HG03558 (cell line): ENCODE results near the gene SUPT3H.

Experiments used
- ATAC-seq: cut with Tn5 transposase; IDR thresholded peaks from one replicate; pipeline ENCODE4 v1.9.1; 2021; ENCODE audit warnings: moderate number of reproducible peaks; ENCODE audit not compliant: unreplicated experiment; ENCODE audit errors: extremely low read depth

The SUPT3H gene

DNA sequence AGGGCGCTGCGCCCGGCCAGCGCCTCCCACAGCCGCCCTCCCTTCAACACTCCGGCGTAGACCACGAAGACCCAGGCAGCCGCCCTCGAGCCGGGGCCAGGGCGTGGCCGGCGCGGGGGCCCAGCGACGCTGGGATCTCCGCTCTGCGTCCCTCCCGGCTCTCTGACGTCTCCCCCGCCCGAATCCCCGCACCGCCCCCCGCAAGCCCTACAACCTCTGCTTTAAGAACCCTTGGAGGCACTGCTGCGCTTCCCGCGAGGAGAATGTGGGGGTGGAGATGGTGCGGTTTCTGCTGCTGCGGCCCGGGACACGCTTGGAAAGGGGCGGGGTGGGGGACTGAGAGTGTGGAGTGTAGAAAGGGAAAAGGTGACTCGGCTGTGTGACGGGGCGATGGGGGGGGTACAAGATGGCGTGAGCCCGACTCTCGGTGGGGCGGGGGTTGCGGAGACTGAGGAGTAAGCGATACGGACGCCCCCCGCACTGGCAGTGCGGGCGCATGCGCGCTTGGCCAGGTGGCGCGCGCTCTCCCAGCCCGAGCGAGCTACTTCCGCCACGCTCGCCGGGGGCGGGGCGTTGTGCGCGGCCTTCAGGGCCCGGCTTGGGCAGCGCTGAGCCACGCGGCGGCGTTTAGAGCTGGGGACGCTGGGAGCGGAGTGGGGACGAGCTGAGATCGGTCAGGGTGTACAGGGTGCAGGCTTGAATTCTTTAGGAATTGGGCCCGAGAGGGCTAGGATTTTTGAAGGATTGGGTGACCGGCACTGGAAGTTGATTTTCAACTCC, at the start of gene SUPT3H:
Gene SUPT3H, minus strand, starts transcription at position 381 of the 780 bp plus-strand sequence.
- peak; percentile 65 for ATAC-seq

DNA sequence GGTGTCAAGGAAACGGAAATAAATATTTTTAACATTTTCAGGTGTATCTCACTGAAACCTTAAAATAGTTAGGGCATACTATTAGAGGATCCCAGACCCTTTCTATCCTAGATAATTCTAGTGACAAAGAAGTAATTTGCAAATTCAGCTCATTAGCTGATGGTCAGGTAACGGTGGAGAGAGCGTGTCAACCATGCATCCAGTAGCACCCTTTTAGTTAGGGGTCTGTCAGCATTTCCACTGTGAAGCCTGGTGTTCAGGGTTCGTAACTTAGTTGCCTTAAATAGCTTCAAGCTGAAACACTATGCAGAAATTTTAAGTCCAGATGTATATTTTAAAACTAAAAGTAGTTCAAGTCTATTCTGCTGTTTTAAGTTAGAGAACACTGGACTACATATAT, 48.5 kb upstream of the SUPT3H start:
- ATAC-seq: no peak

DNA sequence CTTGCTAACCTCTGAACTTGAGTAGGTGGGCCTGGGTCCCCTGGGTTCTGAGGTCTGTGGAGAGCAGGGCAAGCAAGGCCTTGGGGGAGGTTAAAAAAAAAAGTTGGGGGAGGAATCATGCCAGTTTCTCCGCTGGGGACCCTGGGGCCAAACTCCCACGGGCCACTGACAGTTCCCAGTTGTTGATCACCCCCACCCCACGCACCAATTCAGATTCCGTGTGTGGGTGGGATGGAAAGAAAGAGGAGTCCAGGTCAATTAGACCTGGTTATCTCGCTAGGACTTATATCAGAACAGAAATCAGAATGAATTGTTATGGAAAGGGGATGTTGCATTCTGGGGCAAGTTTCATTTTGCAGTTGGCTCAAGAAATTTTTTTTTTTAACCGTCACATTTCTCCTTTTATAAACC, 46.7 kb upstream of the SUPT3H start:
- ATAC-seq: no peak

DNA sequence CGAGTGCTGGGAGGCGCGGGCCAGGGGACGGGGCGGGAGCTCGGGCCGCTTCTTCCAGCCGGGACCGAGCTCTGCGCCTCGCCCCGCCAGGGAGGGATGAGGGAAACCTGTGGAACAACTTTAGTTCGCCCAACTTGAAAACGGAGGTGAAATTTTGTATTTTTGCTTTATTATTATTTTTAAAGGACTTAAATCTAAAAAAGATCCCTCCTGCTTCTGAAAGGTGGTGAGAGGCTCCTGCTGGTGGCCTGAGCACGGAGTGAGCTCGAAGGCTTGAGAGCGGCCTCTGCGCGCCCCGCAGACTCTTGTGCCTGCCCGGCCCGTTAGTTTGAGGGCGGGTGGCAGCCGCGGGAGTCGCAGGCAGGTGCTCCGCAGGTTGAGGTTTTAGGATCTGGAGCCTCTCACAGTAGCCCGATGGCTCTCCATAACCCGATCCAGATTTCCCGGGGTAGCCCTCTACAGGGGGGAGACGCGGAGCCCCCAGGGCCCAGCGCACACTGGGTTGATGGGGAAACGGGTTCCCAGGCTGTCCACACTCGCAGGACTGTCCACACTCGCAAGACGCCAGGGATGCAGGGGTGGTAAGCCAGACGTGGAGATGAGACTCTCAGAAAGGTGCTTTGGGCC, 46.2 kb upstream of the SUPT3H start:
- no peak for ATAC-seq

DNA sequence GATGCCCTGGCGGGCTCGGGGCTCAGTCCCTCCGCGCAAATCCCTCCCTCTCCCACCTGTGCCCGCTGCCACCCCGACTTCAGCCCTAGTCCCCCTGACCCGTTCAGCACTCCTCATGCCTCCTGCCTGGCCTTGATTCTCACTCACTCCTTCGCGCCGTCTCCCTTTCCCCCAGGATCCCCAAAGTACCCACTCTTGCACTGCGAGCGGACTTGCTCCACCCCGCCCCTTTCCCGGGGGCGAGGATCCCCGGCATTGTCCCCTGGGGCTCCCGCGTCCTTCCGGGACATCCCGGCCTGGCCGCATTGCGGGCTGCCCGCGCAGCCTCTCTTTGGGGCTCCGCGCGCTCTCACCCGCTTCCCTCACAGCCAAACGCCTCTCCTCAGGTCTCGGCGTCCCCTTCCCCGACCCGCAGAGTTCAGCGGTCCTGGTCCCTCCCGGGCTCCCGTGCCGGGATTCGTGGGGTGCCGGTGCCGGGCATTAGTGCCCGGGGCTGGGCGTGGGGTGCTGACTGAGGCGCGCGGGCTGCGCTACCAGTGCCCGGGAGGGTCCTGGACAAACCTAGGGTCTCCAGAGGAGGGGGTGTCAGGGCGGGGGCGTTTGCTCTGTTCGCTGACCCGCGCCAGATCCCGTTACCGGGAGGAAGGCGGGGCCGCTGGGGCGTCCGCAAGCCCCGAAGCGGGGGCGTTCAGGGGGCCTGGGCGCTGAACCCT, 45.5 kb upstream of the SUPT3H start:
- no peak for ATAC-seq

DNA sequence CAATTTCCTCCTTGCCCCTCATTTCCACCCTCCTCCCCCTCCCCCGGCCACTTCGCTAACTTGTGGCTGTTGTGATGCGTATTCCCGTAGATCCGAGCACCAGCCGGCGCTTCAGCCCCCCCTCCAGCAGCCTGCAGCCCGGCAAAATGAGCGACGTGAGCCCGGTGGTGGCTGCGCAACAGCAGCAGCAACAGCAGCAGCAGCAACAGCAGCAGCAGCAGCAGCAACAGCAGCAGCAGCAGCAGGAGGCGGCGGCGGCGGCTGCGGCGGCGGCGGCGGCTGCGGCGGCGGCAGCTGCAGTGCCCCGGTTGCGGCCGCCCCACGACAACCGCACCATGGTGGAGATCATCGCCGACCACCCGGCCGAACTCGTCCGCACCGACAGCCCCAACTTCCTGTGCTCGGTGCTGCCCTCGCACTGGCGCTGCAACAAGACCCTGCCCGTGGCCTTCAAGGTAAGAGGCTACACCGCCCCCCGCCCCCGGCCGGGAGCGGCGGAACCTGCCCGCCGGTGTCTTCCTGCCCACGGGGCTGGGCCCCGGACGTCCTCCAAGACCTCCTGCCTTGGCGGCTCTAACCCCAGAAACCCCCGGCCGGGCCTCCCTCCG, 44.9 kb upstream of the SUPT3H start:
- ATAC-seq: no peak

DNA sequence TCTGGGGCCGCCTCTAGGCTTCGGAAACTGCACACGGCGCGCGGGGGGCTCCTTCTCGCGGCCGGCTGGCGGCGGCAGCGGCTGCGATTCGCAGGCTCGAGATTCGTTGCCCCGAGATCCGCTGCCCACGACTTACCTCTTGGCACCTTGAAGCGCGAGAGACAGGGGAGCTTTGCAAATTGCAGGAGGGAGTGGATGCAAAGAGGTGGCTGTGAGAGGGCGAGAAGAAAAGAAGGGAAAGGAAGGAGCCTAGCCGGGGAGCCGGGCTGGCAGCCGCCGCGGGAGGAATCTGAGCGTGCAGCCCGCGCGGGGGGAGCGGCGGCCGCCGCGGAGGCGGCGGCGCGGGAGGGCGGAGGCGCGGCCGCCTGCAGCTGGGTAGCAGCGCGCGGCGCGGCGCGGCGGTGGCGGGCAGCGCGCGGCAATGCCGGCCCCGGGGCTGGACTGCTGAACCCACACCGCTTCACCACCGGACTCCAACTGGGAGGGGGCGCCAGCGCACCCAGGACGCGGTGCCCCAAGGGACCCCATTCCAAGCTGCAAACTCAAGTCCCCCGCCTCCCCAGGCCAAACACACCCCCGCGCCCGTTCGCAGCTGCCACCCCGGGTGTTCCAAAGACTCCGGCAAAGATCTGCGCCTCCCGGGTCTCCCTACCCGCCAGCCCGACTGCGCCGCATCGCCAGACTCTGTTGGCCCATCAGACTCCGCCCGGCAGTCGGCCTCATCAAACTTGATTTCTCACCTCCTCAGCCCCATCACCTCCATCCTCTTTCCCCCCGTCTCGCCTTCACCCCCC, 44.2 kb upstream of the SUPT3H start:
- ATAC-seq: no peak

DNA sequence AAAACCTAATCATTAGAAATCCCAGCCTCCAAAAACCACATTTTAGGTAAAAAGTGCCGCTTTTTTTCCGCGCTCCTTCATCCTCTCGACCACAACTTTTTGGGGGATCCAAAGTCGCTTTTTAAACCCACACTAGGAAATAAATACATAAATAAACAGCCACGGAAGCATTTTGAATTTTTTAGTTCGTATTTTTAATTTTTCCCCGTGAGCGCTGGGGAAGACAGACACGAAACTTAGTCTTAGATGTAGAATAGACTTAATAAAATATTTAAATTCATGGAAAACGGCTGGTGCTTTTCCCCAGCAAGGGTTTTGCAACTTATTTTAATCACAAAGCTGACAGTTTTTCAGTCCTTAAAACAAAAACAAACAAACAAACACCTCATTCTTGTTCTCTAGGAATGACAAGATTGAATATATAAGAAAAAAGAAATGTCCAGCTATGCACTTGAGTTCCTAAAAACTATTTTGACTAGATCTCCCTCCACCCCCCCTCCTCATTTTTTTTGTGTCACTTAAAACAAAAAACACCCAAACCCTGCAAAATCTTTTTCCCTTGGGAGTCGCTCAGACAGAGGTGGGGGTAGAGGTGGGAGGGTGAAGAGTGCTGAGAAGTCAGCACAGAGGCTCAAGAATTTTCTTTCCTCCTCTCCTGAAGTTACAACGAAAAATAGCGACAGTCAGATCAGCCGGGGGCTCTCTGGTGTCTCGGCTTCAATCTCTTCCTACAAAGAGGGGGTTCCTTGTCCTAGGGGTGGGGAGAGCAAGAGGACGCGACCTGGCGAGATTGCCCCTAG, 43.4 kb upstream of the SUPT3H start:
- no peak for ATAC-seq

DNA sequence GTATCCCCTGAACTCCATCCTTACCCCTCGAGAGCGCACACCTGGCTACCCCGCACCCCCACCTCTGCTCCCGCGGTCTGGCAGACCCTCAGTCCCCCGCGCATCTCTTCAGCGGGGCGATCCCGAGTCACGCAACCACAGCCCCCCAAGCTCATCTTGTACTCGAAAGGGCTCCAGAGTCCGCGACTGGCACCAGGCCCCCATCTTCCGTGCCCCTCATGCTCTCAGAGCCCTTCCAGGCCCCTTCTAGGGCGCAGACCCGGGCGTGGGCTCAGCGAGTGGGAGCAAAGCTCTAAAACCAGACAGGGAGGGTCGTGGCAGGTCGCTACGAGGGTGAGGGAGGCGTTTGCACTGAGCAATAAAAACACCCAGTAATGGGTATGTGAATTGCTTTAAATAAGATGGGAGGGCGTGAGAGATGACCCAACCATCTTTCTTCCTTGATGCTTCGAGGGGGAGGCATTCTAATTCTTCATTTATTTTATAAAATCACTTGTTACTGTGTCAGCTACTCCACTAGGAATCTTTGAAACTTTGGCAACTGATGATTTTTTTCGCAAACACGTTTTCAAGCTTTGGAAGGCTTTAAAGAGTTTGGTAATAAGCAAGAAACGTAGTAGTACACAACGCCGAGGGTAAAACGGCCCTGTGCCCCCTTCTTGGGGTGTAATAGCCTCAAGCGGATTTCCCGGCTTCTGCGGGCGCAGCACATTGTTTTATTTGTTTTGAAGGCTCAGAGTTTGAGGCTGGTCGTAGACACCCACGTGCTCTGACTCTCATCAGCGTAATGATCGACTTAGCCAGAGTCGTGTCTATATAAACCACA, 42.6 kb upstream of the SUPT3H start:
- no peak for ATAC-seq

DNA sequence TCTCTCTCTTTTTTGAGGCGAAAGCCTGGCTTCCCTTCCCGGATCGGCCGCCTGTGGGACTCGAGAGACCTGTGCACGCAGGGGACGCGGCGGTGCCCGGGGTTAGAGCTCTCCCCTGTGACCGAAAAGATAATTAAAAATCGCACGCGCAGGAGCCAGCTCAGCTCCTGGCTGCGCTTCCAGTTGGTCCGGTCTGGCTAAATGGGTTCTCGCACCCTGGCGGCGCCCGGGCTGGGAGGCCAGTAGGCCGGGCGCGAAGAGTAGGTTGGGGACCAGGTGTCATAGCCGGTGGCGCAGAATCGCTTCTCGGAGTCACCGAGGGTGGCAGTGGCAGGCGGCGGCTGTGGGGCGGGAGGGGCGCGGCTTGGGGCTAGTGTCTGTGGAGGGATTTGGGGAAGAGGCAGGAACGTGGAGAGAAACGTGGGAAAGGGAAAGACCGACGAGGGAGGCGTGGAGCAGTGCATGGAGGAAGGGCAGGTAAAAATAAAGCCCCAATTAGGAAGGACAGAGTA, 41.9 kb upstream of the SUPT3H start:
- no peak for ATAC-seq

DNA sequence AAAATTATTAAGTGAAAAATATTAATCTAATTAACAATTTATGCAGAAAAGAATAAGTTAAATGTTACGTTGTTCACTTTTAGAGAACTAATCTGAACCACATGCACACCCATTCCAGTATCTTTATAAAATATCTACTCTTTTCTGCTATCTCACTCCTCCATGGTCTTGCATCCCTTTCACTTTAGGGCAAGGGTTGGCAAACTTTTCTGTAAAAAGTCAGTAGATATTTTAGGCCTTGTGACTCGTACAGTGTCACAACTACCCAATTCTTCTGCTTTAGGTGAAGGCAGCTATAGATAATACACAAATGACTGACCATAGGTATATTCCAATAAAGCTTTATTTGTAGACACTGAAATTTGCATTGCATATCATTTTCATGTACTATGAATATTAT, 39.7 kb upstream of the SUPT3H start:
- no peak for ATAC-seq

DNA sequence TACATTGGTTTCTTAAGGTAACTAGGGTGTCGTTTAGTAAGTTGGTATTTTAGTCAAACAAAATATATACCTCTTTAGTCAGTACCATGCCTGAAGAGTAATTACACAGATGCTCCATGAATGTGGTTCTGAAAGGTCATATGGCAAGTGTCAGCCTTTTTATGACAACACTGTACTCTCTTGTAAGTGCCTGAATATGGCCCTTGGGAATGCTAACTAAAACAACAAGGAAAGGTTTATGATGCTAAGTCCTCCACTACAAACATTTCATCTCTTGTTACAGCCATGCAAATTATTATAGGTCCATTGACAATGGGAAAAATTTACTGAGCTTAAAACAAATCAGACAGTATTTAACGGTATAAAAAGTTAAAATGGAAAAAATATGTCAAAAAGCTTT, 39.0 kb upstream of the SUPT3H start:
- no peak for ATAC-seq

DNA sequence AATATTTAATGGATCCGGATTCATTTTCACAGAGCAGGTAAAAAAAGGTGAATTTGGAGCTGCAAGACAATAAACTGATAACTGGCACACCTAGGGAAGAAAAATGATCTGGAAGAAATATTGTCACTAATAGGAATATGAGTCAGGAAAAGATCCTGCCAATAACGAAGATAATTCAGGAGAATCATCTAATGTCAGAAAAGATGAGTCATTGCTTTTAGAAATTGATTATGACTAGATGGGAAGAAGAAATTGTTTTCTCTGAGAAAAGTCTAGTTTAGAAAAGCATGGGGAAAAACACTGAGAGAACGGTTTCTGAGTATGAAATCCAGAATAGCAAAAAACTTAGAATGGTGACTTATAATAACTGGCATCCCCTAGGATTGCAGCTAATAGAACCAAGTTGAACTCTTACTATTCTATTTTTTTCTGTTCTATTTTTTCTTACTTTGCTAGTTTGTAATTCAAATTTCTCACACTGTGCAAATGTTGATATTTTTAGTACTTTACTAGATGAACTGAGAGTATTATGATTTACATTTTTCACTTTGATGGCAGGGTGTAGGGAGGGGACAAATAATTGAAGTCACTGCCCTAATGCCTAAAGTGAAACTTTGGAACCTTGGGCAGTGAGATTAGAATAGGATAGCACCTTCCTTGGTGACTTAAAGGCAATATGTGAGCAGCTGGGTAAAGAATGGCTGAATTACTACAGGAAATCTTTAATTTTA, 38.2 kb upstream of the SUPT3H start:
- ATAC-seq: no peak

DNA sequence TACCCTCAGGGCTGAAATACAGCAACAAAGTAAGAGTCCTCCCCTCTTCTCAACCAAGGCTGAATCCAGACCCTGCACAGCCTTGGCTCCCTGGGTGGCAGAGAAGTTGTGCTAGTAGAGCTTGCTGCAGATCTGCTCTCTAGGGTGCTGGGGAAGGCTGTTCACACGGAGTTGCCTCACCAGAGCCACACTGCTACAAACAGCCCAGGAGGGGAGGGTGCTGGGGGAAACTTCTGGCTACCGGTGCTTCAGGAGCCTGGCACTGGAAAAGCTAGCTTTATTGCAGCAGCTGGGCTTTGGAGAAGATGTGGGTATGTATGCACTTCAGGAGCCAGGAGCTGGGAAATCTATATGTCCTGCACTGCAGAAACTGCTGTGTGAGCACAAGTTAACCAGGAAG, 37.6 kb upstream of the SUPT3H start:
- ATAC-seq: no peak

DNA sequence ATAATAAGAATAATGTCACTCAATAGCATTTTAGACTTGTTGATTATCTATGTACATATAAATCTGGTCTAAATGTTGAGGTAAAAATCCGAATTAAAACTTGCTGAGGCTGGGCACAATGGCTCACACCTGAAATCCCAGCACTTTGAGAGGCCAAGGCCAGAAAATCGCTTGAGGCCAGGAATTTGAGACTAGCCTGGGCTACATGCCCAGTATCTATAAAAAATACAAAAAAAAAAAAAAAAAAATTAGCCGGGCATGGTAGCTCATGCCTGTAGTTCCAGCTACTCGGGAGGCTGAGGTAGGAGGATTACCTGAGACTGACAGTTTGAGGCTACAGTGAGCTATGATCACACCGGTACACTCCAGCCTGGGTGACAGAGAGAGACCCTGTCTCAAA, 34.2 kb upstream of the SUPT3H start:
- ATAC-seq: no peak

DNA sequence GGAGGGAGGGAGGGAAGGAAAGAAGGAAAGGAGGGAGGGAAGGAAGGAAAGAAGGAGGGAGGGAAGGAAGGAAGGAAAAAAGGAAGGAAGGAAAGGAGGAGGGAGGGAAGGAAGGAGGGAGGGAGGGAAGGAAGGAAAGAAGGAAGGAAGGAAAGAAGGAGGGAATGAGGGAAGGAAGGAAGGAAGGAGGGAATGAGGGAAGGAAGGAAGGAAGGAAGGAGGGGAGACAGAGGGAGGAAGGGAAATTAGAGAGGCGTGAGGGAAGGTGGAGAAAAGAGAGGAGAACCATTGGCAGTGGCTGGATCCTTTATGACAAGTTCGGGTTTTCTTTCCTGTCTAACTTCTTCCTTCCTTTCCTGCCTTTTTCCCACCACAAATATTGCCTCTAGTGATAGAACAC, 22.3 kb upstream of the SUPT3H start:
- ATAC-seq: no peak

DNA sequence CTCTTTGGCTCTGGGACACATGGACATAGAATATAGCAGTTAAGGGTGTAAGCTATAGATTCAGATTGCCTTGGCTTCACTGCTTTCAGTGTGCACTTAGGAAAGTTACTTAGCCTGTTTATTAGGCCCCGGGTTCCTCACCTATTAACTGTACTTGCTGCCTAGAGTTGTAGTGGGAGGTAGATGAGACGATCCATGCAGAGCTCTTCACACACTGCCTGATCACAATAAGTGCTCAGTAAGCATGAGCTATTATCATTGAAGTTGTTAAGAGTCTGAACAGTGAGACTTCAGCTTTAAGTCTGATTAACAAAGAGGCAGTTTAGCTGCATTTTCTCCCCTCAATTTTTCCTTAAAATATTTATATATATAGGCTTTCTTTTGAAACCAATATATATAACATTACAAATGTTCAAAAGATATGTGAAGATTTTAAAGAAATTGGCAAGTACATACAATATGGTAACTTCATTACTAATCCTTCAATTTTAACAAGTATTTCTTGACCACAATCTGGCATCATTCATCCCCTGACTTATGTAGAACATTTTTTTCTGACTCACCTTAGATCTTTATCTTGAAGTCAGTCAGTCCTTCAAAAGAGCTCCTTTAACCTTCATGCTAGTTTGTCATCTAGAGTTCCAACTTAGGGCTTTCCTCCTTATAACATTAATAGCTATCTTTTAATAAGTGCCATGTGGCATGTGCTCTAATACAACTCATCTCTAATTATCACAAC, 20.5 kb upstream of the SUPT3H start:
- ATAC-seq: no peak
